Astrocyte (in vitro differentiated cells and primary cell): Measurements from ENCODE around the gene ATXN1L. TPM values are rescaled to one million over a fixed set of nuclear protein-coding genes. Genes with fewer than 3 reads are reported as not detected.

Source experiments
- DNase-seq: peaks from one replicate; pipeline ENCODE4 v3.0.0-alpha.2; 2010; ENCODE audit warnings: low read depth
- FAIRE-seq: peaks from 2 replicates; lab custom pipeline; 2011; peaks lifted over from hg19 to GRCh38; lab: Jason Lieb, UNC
- H2AFZ ChIP-seq: 2 replicates; pipeline ENCODE4 v1.6.0; 2012; ENCODE audit warnings: low read depth, low read length, inconsistent platforms
- H3K27ac ChIP-seq: 2 replicates; pipeline ENCODE4 v1.5.1; 2011; ENCODE audit warnings: low read depth, low read length, inconsistent platforms
- H3K27me3 ChIP-seq: 2 replicates; pipeline ENCODE4 v1.6.0; 2011; ENCODE audit warnings: low read length, inconsistent platforms; ENCODE audit not compliant: insufficient read depth
- H3K36me3 ChIP-seq: 2 replicates; pipeline ENCODE4 v1.5.1; 2011; ENCODE audit warnings: low read length, inconsistent platforms; ENCODE audit not compliant: insufficient read depth
- H3K4me1 ChIP-seq: 2 replicates; pipeline ENCODE4 v1.5.1; 2011; ENCODE audit warnings: low read length, inconsistent platforms; ENCODE audit not compliant: insufficient read depth
- H3K4me2 ChIP-seq: 2 replicates; pipeline ENCODE4 v1.6.0; 2012; ENCODE audit warnings: low read length, inconsistent platforms
- H3K4me3 ChIP-seq: 2 replicates; pipeline ENCODE4 v1.5.1; 2011; ENCODE audit warnings: low read depth, mild to moderate bottlenecking, low read length, inconsistent platforms; ENCODE audit not compliant: insufficient read depth
- H3K79me2 ChIP-seq: 2 replicates; pipeline ENCODE4 v1.6.0; 2012; ENCODE audit warnings: mild to moderate bottlenecking, low read length, inconsistent platforms; ENCODE audit not compliant: insufficient read depth
- H3K9ac ChIP-seq: 2 replicates; pipeline ENCODE4 v1.6.0; 2012; ENCODE audit warnings: mild to moderate bottlenecking, low read length, inconsistent platforms
- H3K9me3 ChIP-seq: 2 replicates; pipeline ENCODE4 v1.5.1; 2012; ENCODE audit warnings: low read depth, mild to moderate bottlenecking, low read length, inconsistent platforms; ENCODE audit not compliant: insufficient read depth
- H4K20me1 ChIP-seq: 2 replicates; pipeline ENCODE4 v1.6.0; 2012; ENCODE audit warnings: low read length, inconsistent platforms; ENCODE audit not compliant: insufficient read depth
- H3K27ac Mint-ChIP-seq: one replicate; pipeline ENCODE4 v1.8.0; 2021; ENCODE audit warnings: mild to moderate bottlenecking, mixed read lengths; ENCODE audit not compliant: unreplicated experiment
- H3K27me3 Mint-ChIP-seq: one replicate; pipeline ENCODE4 v1.8.0; 2021; ENCODE audit warnings: low read depth, mixed read lengths; ENCODE audit not compliant: unreplicated experiment
- H3K36me3 Mint-ChIP-seq: one replicate; pipeline ENCODE4 v1.8.0; 2021; ENCODE audit warnings: low read depth, mixed read lengths; ENCODE audit not compliant: unreplicated experiment
- H3K4me1 Mint-ChIP-seq: one replicate; pipeline ENCODE4 v1.8.0; 2021; ENCODE audit warnings: low read depth, mixed read lengths; ENCODE audit not compliant: unreplicated experiment
- H3K4me3 Mint-ChIP-seq: one replicate; pipeline ENCODE4 v1.8.0; 2021; ENCODE audit warnings: mild to moderate bottlenecking, moderate library complexity, mixed read lengths; ENCODE audit not compliant: unreplicated experiment
- H3K9me3 Mint-ChIP-seq: one replicate; pipeline ENCODE4 v1.8.0; 2021; ENCODE audit warnings: mild to moderate bottlenecking, mixed read lengths; ENCODE audit not compliant: unreplicated experiment
- EZH2 ChIP-seq: IDR thresholded peaks from 2 replicates; pipeline ENCODE4 v1.6.1; 2012; ENCODE audit warnings: mild to moderate bottlenecking, low read length, inconsistent platforms; ENCODE audit not compliant: insufficient read depth
- total RNA-seq: library from RNA; stranded (reverse); gene quantifications from 2 replicates; pipeline ENCODE4 v1.2.1, GENCODE V29; 2021
- TF ChIP-seq, protein P1 (sequence below): IDR thresholded peaks from 2 replicates; pipeline ENCODE4 v1.5.1; 2011; ENCODE audit warnings: low read depth, mild to moderate bottlenecking, inconsistent platforms, low read length, moderate library complexity; ENCODE audit not compliant: insufficient read depth

Gene ATXN1L
- total RNA-seq, 1 donor from 2014 or later: 32.7 TPM

DNA sequence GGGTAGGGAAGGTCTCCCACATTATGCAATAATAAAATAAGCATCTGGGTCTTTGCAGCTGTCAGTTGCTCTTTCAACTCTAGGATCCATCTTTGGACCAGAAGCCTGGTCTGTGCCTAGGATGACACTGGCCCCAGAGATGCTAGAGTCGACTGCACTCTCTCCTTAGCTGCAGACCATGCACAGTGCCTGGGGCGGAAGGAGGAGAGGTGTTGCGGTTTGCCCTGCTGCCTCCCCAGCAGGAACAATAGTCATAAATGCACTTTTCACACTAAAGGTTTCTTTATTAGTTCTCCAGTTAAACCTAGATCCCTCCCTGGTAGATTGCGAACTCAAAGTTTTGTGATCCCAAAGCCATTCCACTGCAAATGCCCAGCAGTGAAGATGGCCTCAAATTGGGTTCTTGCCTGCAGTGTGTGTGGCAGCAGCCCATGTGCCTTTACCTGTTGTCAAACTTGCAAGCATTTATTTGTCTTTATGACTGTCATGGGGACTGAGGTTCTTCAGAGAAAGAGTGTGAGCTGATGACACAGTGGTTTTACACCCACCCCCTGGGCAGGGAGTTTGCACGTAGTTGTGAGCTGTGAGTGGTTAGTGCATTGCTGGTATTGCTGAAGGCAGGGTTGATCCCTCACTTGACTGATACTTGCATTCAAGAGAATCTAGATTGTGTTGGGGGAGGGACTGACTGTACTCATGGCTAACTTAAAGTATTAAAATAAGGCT is 10.3 kb downstream of the ATXN1L start:
- H2AFZ ChIP-seq: no peak overlapping the region
- Mint-ChIP-seq H3K4me3 (no peak overlapping the region), H3K4me1 (peaks cover 20% of the 10 kb centered on the region), H3K27ac (no peak overlapping the region), H3K27me3 (no peaks in the 10 kb centered on the region), H3K9me3 (no peaks in the 10 kb centered on the region), H3K36me3 (peaks cover 25% of the 10 kb centered on the region)
- H3K4me2 ChIP-seq: no peak overlapping the region
- peaks cover 56% of the 10 kb centered on the region for H4K20me1 ChIP-seq
- DNase-seq: no peak
- TF ChIP-seq, protein P1, sequence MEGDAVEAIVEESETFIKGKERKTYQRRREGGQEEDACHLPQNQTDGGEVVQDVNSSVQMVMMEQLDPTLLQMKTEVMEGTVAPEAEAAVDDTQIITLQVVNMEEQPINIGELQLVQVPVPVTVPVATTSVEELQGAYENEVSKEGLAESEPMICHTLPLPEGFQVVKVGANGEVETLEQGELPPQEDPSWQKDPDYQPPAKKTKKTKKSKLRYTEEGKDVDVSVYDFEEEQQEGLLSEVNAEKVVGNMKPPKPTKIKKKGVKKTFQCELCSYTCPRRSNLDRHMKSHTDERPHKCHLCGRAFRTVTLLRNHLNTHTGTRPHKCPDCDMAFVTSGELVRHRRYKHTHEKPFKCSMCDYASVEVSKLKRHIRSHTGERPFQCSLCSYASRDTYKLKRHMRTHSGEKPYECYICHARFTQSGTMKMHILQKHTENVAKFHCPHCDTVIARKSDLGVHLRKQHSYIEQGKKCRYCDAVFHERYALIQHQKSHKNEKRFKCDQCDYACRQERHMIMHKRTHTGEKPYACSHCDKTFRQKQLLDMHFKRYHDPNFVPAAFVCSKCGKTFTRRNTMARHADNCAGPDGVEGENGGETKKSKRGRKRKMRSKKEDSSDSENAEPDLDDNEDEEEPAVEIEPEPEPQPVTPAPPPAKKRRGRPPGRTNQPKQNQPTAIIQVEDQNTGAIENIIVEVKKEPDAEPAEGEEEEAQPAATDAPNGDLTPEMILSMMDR: no peak
- H3K9ac ChIP-seq: no peak overlapping the region
- no peak for FAIRE-seq
- H3K4me3 ChIP-seq: no peak overlapping the region
- H3K79me2 ChIP-seq: peaks cover 47% of the 10 kb centered on the region
- no peaks in the 10 kb centered on the region for H3K27me3 ChIP-seq
- H3K36me3 ChIP-seq: peaks cover 9% of the 10 kb centered on the region
- no peak overlapping the region for H3K27ac ChIP-seq
- H3K9me3 ChIP-seq: no peaks in the 10 kb centered on the region
- H3K4me1 ChIP-seq: no peaks in the 10 kb centered on the region

DNA sequence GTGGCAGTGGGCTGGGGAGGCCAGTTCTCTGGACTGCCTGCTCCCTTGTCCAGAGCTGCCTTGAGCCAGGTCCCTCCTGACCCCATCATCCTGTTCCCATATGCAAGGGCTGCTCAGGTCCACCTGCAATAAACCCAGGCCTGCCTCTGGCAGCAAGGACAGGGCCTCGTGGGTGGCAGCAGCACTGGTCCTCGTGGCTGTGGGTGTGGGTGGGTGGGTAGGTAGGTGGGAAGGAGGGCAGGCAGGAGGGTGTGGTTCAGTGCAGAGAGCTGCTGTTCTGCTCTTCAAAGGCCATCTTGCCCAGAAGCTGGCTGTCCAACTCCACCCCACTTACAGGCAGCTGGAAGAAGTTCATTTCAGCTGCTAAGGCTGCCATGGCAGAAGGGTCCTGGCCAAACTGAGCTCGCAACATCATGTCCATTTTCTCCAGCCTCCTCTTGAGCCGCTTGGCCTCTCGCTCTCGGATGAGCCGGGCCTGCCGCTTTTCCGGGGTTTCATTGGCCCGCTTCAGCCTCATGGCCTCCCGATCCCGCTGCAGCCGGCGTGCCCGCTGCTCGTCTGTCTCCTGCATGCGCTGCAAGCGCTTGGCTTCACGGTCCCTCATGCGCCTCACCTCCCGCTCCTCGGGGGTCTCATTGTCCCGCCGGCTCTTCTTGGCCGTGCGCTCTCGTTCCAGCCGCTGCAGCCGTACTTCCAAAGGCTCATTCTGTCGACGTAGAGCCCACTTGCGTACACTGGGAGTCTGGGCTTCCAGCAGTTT is 14.2 kb downstream of the ATXN1L start:
- no peak overlapping the region for H3K9ac ChIP-seq
- FAIRE-seq (no peak), DNase-seq (no peak)
- no peaks in the 10 kb centered on the region for H3K27me3 ChIP-seq
- peaks cover 20% of the 10 kb centered on the region for H3K79me2 ChIP-seq
- H3K36me3 ChIP-seq: peaks cover 21% of the 10 kb centered on the region
- no peak overlapping the region for H3K4me3 ChIP-seq
- Mint-ChIP-seq H3K36me3 (peaks cover 21% of the 10 kb centered on the region), H3K27ac (no peak overlapping the region), H3K4me3 (no peak overlapping the region), H3K9me3 (no peaks in the 10 kb centered on the region), H3K4me1 (peaks cover 11% of the 10 kb centered on the region), H3K27me3 (no peaks in the 10 kb centered on the region)
- TF ChIP-seq EZH2: no peak
- TF ChIP-seq, protein P1: no peak
- peaks cover 25% of the 10 kb centered on the region for H4K20me1 ChIP-seq
- H2AFZ ChIP-seq: no peak overlapping the region
- H3K4me2 ChIP-seq: no peak overlapping the region
- no peaks in the 10 kb centered on the region for H3K9me3 ChIP-seq
- no peak overlapping the region for H3K27ac ChIP-seq
- H3K4me1 ChIP-seq: no peaks in the 10 kb centered on the region
